Natural killer cell treated with Interleukin-12 subunit alpha and Interleukin-12 subunit beta and Interleukin-15 and Interleukin-18, amount 100 ng/mL, for 72 hours (primary cell): ENCODE results near the gene TMEM232. TPM values are rescaled to one million over a fixed set of nuclear protein-coding genes. Genes with fewer than 3 reads are reported as not detected.
"Not testable (repeated sequence)": the region's sequence is repeated elsewhere in the genome, so short reads cannot be mapped to it uniquely, and the experiment has no call there.

Experiments
- ATAC-seq, 2 donors: fragments of 150-1000 bp; cut with Tn5 transposase in 1 of 2; sonication (Bioruptor Pico), chemical (Tn5 transposase) in 1 of 2; 2 replicates each; pipeline ENCODE4 v1.10.0; 2021
- DNase-seq: peaks from one replicate; pipeline ENCODE4 v3.0.0; 2022; ENCODE audit warnings: low spot score
- H3K27ac Mint-ChIP-seq, 2 donors: 1 replicate in 1 of 2; 2 replicates in 1 of 2; pipeline ENCODE4 v1.8.0; 2022; ENCODE audit warnings: mixed read lengths in 2 of 2, mild to moderate bottlenecking in 1 of 2, moderate library complexity in 1 of 2
- H3K27me3 Mint-ChIP-seq, 2 donors: 1 replicate in 1 of 2; 2 replicates in 1 of 2; pipeline ENCODE4 v1.8.0; 2022; ENCODE audit warnings: mixed read lengths in 2 of 2
- H3K36me3 Mint-ChIP-seq: one replicate; pipeline ENCODE4 v1.8.0; 2022; ENCODE audit warnings: mixed read lengths
- H3K4me1 Mint-ChIP-seq, 2 donors: 1 replicate in 1 of 2; 2 replicates in 1 of 2; pipeline ENCODE4 v1.8.0; 2022; ENCODE audit warnings: low read depth in 2 of 2, mixed read lengths in 2 of 2, mild to moderate bottlenecking in 1 of 2
- H3K4me3 Mint-ChIP-seq: one replicate; pipeline ENCODE4 v1.8.0; 2022; ENCODE audit warnings: mixed read lengths
- H3K9me3 Mint-ChIP-seq: 2 replicates; pipeline ENCODE4 v1.8.0; 2022; ENCODE audit warnings: mixed read lengths
- total RNA-seq, 2 donors: library from RNA; stranded (reverse); gene quantifications; one replicate each; pipeline ENCODE4 v1.2.3, GENCODE V29; 2022

Gene TMEM232
- total RNA-seq, 2 donors from 2014 or later, result 0.40 to 0.86 TPM

DNA sequence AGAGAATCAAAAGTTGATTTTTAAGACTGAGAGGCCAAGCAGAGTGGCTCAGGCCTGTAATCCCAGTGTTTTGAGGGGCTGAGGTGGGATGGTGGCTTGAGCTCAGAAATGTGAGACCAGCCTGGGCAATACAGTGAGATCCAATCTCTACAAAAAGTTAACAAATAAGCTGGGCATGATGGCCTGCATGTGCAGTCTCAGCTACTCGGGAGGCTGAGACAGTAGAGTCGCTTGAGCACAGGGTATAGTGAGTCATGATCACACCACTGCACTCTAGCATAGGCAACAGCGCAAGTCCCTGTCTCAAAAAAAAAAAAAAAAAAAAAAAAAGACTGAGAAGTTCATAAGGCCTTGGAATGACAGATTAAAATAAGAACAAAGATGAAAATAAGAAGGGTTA lies 177.2 kb downstream of the TMEM232 start:
- peaks cover 3% of the 10 kb centered on the region for H3K9me3 Mint-ChIP-seq
- H3K27me3 Mint-ChIP-seq, result no peaks in the 10 kb centered on the region
- no peaks in the 10 kb centered on the region for H3K4me1 Mint-ChIP-seq
- H3K4me3 Mint-ChIP-seq, result no peak overlapping the region
- ATAC-seq, result no peak
- H3K27ac Mint-ChIP-seq, result no peak overlapping the region
- no peak for DNase-seq
- no peaks in the 10 kb centered on the region for H3K36me3 Mint-ChIP-seq

DNA sequence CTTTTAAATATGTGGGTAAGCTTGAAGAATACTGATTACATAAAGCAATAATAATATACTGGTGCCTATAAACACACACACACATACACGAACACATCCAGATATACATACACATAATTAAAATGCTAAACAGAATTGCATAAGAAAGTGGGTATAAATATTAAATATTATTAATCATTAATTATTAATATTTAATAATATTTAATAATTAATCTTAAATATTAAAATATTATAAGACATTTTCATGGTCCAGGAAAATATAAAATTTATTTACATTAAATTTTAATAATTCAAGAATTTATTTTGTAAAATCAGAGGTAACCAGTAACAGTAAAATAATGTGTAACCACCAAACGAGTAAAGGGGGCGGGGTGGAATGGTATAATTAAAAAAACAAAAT lies 178.3 kb downstream of the TMEM232 start:
- Mint-ChIP-seq H3K36me3 (no peaks in the 10 kb centered on the region), H3K4me3 (no peak overlapping the region), H3K27ac (no peak overlapping the region), H3K27me3 (no peaks in the 10 kb centered on the region), H3K9me3 (no peaks in the 10 kb centered on the region), H3K4me1 (no peaks in the 10 kb centered on the region)
- no peak for ATAC-seq
- no peak for DNase-seq

DNA sequence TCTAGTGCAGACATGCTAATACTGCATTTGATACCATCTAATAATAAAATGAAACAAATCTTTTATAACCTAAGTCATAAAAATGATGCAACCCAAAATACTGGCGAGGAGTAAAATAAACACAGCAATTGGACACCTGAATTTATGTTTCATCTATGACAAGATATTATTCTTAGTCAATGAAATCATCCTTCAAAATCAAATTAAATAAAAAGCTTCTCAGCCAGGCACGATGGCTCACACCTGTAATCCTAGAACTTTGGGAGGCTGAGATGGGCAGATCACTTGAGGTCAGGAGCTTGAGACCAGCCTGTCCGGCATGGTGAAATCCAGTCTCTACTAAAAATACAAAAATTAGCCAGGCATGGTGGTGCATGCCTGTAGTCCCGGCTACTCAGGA lies 179.0 kb downstream of the TMEM232 start:
- DNase-seq, result no peak
- Mint-ChIP-seq H3K9me3 (peaks cover 3% of the 10 kb centered on the region), H3K27ac (no peak overlapping the region), H3K4me3 (no peak overlapping the region), H3K36me3 (no peaks in the 10 kb centered on the region), H3K27me3 (no peaks in the 10 kb centered on the region), H3K4me1 (no peaks in the 10 kb centered on the region)
- ATAC-seq, result no peak

DNA sequence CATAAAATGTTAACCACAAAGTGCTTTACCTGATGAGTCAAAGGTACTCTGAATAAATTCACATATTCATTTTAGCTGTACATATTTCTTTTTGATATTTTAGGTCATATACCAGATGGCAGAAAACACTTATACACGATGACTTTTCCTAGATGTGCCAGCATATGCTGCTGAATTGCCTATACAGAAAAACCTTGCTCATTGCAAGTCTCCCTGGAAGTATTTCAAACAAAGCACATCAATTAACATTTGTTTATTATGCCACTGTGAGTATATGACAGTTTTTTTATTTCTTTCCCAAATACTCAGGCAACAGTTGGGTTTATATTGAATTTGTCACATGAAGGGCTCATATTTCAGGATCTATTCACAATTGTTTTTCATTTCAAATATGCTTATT lies 180.8 kb downstream of the TMEM232 start:
- H3K4me3 Mint-ChIP-seq, result no peak overlapping the region
- H3K36me3 Mint-ChIP-seq, result no peaks in the 10 kb centered on the region
- DNase-seq (no peak), ATAC-seq (no peak)
- H3K9me3 Mint-ChIP-seq, result peaks cover 3% of the 10 kb centered on the region
- no peaks in the 10 kb centered on the region for H3K4me1 Mint-ChIP-seq
- H3K27me3 Mint-ChIP-seq, result no peaks in the 10 kb centered on the region
- no peak overlapping the region for H3K27ac Mint-ChIP-seq

DNA sequence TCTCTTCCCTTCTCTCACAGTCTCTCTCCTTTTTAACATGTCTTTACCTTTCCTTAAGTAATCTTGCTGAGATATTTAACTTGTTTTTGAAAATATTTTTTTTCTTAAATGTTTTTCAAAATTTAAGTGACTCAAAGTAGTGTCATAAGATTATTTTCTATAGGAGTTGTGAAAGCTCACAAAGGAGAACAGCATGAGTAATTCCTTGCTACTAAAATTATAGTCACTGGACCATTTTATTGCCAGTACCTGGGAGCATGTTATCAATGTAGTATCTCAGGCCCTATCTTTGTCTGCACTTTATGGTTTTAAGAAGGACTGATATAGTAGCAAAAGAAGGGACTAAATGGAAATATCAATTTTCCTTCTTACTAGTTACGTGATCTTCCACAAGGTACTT lies 181.9 kb downstream of the TMEM232 start:
- DNase-seq (no peak), ATAC-seq (no peak)
- H3K27me3 Mint-ChIP-seq, result no peaks in the 10 kb centered on the region
- no peaks in the 10 kb centered on the region for H3K36me3 Mint-ChIP-seq
- H3K4me1 Mint-ChIP-seq, result no peaks in the 10 kb centered on the region
- no peak overlapping the region for H3K27ac Mint-ChIP-seq
- H3K9me3 Mint-ChIP-seq, result peaks cover 3% of the 10 kb centered on the region
- H3K4me3 Mint-ChIP-seq, result no peak overlapping the region

GRCh38 chr5:110542949-110543348 lies 183.5 kb downstream of the TMEM232 start:
- no peaks in the 10 kb centered on the region for H3K4me1 Mint-ChIP-seq
- no peak overlapping the region for H3K4me3 Mint-ChIP-seq
- DNase-seq (no peak), ATAC-seq (no peak)
- no peaks in the 10 kb centered on the region for H3K27me3 Mint-ChIP-seq
- peaks cover 6% of the 10 kb centered on the region for H3K9me3 Mint-ChIP-seq
- no peaks in the 10 kb centered on the region for H3K36me3 Mint-ChIP-seq
- no peak overlapping the region for H3K27ac Mint-ChIP-seq

DNA sequence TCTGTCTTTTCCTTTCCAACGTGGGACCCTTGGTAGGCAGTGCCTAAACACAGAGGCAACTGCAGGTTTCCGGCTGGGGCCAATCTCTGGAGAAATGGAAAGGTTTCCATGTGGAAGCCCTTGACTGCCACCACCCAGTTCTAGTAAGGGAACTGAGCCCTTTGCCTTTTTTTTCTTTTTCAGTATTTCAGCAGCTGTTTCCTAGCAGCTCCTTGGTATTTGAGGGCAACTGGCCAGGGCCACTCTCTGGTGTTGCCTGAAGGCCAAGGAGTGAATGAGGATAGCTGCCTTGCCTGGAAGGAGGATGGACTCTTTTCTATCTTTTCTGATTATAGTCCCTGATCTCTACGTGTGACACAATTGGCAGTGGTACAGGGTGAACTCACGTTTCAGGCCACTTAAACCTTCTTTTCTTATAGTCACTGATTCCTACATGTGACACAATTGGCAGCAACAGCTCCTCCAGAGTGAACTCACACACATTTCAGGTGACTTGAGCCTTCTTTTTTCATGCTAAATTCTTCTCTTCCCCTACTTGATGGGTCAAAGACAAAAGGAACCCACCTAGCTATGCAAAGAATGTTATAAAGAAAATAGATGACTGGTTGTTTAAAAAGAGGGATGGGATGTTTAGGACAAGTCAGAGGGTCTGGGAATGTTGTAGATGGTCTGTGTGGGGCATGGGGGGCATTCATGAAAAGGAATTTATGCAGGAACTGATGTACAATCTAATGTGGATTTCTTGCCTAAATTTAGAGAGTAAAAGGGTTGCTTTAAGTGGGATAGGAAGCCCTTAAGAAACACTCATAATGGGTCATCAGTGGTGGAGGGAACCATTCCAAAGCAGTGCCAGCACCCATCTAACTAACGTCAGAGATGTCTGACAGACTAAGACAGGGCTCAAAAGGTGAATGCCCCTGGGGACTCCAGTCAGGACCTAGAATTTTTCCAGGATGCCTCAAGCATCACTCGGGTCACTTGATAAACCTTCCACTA lies 190.1 kb downstream of the TMEM232 start:
- Mint-ChIP-seq H3K27ac (no peak overlapping the region), H3K27me3 (no peaks in the 10 kb centered on the region), H3K36me3 (no peaks in the 10 kb centered on the region), H3K4me1 (no peaks in the 10 kb centered on the region), H3K9me3 (peaks cover 5% of the 10 kb centered on the region), H3K4me3 (no peak overlapping the region)
- no peak for ATAC-seq
- no peak for DNase-seq

DNA sequence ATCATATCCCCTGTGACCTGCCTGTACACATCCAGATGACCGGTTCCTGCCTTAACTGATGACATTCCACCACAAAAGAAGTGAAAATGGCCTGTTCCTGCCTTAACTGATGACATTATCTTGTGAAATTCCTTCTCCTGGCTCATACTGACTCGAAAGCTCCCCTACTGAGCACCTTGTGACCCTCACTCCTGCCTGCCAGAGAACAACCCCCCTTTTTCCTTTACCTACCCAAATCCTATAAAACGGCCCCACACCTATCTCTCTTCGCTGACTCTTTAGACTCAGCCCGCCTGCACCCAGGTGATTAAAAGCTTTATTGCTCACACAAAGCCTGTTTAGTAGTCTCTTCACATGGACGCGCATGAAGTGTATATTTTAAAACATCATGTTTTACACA lies 191.3 kb downstream of the TMEM232 start:
- H3K4me3 Mint-ChIP-seq, H3K4me1 Mint-ChIP-seq: not testable (repeated sequence)

GRCh38 chr5:110525762-110526161 lies 200.7 kb downstream of the TMEM232 start:
- DNase-seq, result no peak
- Mint-ChIP-seq H3K9me3 (peaks cover 7% of the 10 kb centered on the region), H3K4me3 (no peak overlapping the region), H3K27ac (no peak overlapping the region), H3K36me3 (peaks cover 6% of the 10 kb centered on the region), H3K4me1 (no peaks in the 10 kb centered on the region), H3K27me3 (no peaks in the 10 kb centered on the region)
- no peak for ATAC-seq

More for the DNA sequence above, 191.3 kb downstream of the TMEM232 start:
- H3K27me3 Mint-ChIP-seq, DNase-seq, ATAC-seq, H3K9me3 Mint-ChIP-seq, H3K27ac Mint-ChIP-seq, H3K36me3 Mint-ChIP-seq: not testable (repeated sequence)

- Mint-ChIP-seq H3K4me3 (no peak overlapping the region), H3K27ac (no peak overlapping the region), H3K9me3 (peaks cover 11% of the 10 kb centered on the region), H3K36me3 (no peaks in the 10 kb centered on the region), H3K27me3 (no peaks in the 10 kb centered on the region), H3K4me1 (no peaks in the 10 kb centered on the region)
- DNase-seq, result no peak
- no peak for ATAC-seq
Measured at GRCh38 chr5:110517396-110517795, 209.1 kb downstream of the TMEM232 start.

DNA sequence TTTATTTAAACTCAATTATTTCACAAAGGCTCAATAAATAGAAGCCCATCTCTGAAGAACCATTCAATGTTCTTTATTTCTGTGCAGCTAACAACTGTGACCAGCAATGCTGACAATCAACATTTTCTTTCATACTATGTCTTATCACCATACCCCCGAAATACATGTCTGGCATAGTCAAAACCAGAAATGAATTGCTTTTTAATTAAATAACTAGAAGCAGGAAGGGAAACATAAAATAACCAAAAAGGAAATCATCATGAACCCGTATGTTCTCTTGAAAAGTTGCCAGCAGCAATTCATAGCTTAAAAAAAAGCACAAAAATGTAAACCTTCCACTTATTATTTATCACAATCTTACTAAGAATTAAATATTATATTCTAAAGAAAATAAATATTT lies 212.4 kb downstream of the TMEM232 start:
- Mint-ChIP-seq H3K27ac (no peak overlapping the region), H3K9me3 (peaks cover 14% of the 10 kb centered on the region), H3K36me3 (no peaks in the 10 kb centered on the region), H3K4me3 (no peak overlapping the region), H3K27me3 (no peaks in the 10 kb centered on the region), H3K4me1 (no peaks in the 10 kb centered on the region)
- no peak for ATAC-seq
- DNase-seq, result no peak

GRCh38 chr5:110512266-110512665 lies 214.2 kb downstream of the TMEM232 start:
- DNase-seq (no peak), ATAC-seq (no peak)
- peaks cover 9% of the 10 kb centered on the region for H3K9me3 Mint-ChIP-seq
- no peak overlapping the region for H3K27ac Mint-ChIP-seq
- no peaks in the 10 kb centered on the region for H3K4me1 Mint-ChIP-seq
- no peak overlapping the region for H3K4me3 Mint-ChIP-seq
- no peaks in the 10 kb centered on the region for H3K27me3 Mint-ChIP-seq
- H3K36me3 Mint-ChIP-seq, result no peaks in the 10 kb centered on the region

DNA sequence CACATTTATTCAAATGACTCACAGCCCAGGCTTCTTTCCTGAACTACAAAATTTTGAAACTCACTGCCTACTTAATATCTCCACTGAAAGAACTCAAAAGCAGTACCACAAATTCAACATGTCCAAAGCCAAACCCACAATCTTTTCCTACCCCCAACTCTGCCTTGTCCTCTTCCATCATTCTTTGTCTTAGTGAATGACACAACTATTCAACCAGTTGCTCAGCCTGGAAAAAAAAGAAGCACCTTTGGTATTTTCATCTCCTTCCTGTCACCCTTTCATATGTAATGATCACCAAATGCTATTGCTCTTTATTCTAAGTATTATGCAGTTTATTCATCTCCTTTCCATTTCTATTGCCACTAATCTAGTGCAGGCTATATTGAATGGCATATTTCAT lies 216.3 kb downstream of the TMEM232 start:
- H3K4me3 Mint-ChIP-seq, result no peak overlapping the region
- no peaks in the 10 kb centered on the region for H3K27me3 Mint-ChIP-seq

GRCh38 chr5:110507972-110508371 lies 218.5 kb downstream of the TMEM232 start:
- no peak overlapping the region for H3K27ac Mint-ChIP-seq
- ATAC-seq (no peak), DNase-seq (no peak)
- peaks cover 9% of the 10 kb centered on the region for H3K9me3 Mint-ChIP-seq
- no peaks in the 10 kb centered on the region for H3K36me3 Mint-ChIP-seq
- H3K27me3 Mint-ChIP-seq, result no peaks in the 10 kb centered on the region
- no peaks in the 10 kb centered on the region for H3K4me1 Mint-ChIP-seq
- H3K4me3 Mint-ChIP-seq, result no peak overlapping the region

More for the DNA sequence above, 216.3 kb downstream of the TMEM232 start:
- H3K36me3 Mint-ChIP-seq, result no peaks in the 10 kb centered on the region
- DNase-seq, result no peak
- no peak overlapping the region for H3K27ac Mint-ChIP-seq
- ATAC-seq, result no peak
- H3K9me3 Mint-ChIP-seq, result peaks cover 9% of the 10 kb centered on the region
- no peaks in the 10 kb centered on the region for H3K4me1 Mint-ChIP-seq
